OCI-LY1 (cell line): Measurements from ENCODE around the gene ZBBX.

Source experiments
- H2AFZ ChIP-seq: fragments of 200-600 bp; sonication (generic), shearing (Covaris generic); 2 replicates; pipeline ENCODE4 v1.6.0; 2014; ENCODE audit warnings: antibody characterized with exemption, mild to moderate bottlenecking, low read length
- H3F3A ChIP-seq: fragments of 200-600 bp; sonication (generic), shearing (Covaris generic); 2 replicates; pipeline ENCODE4 v1.6.0; 2014; ENCODE audit warnings: mild to moderate bottlenecking, antibody characterized with exemption, low read length, moderate library complexity; ENCODE audit not compliant: insufficient read depth
- H3K27ac ChIP-seq: fragments of 200-600 bp; sonication (generic); 2 replicates; pipeline ENCODE4 v1.5.1; 2014; ENCODE audit warnings: low read length, mixed run types, mild to moderate bottlenecking, low read depth; ENCODE audit not compliant: poor library complexity, severe bottlenecking
- H3K27me3 ChIP-seq: fragments of 200-600 bp; sonication (generic); 2 replicates; pipeline ENCODE4 v1.6.0; 2014; ENCODE audit warnings: antibody characterized with exemption, mild to moderate bottlenecking, low read length, moderate library complexity; ENCODE audit not compliant: insufficient read depth
- H3K36me3 ChIP-seq: fragments of 200-600 bp; sonication (generic); 2 replicates; pipeline ENCODE4 v1.6.1; 2014; ENCODE audit warnings: mild to moderate bottlenecking, antibody characterized with exemption, low read length, moderate library complexity, mixed read lengths; ENCODE audit not compliant: insufficient read depth
- H3K4me1 ChIP-seq: fragments of 200-600 bp; sonication (generic); 2 replicates; pipeline ENCODE4 v1.5.1; 2014; ENCODE audit warnings: mild to moderate bottlenecking, low read length, moderate library complexity; ENCODE audit not compliant: insufficient read depth, severe bottlenecking
- H3K4me2 ChIP-seq: fragments of 200-600 bp; sonication (generic), shearing (Covaris generic); 2 replicates; pipeline ENCODE4 v1.6.1; 2014; ENCODE audit warnings: low read length
- H3K4me3 ChIP-seq: fragments of 200-600 bp; sonication (generic); 2 replicates; pipeline ENCODE4 v1.5.1; 2014; ENCODE audit warnings: low read length, low read depth, mild to moderate bottlenecking, mixed read lengths; ENCODE audit not compliant: poor library complexity, severe bottlenecking
- H3K79me2 ChIP-seq: fragments of 200-600 bp; shearing (Covaris generic); 2 replicates; pipeline ENCODE4 v1.6.1; 2016; ENCODE audit warnings: mixed run types, low read length, mixed read lengths; ENCODE audit not compliant: insufficient read depth
- H3K9ac ChIP-seq: fragments of 200-600 bp; sonication (generic), shearing (Covaris generic); 2 replicates; pipeline ENCODE4 v1.6.1; 2014; ENCODE audit warnings: mild to moderate bottlenecking, low read length, mixed read lengths
- H3K9me2 ChIP-seq: fragments of 200-600 bp; sonication (generic), shearing (Covaris generic); 2 replicates; pipeline ENCODE4 v1.6.1; 2014; ENCODE audit warnings: low read depth, mild to moderate bottlenecking, low read length, mixed read lengths
- H3K9me3 ChIP-seq: fragments of 200-600 bp; shearing (Covaris generic); 2 replicates; pipeline ENCODE4 v1.6.1; 2014; ENCODE audit warnings: low read length, mixed read lengths
- H4K20me1 ChIP-seq: fragments of 200-600 bp; sonication (generic), shearing (Covaris generic); 2 replicates; pipeline ENCODE4 v1.6.0; 2016; ENCODE audit warnings: mild to moderate bottlenecking, low read length; ENCODE audit not compliant: insufficient read depth
- CTCF ChIP-seq: fragments of 200-600 bp; sonication (generic), shearing (Covaris generic); IDR thresholded peaks from 2 replicates; pipeline ENCODE4 v1.5.1; 2017; ENCODE audit warnings: mild to moderate bottlenecking, antibody characterized with exemption, low read length, moderate library complexity, mixed read lengths
- EZH2 ChIP-seq: fragments of 200-600 bp; sonication (generic), shearing (Covaris generic); IDR thresholded peaks from 2 replicates; pipeline ENCODE4 v1.8.0; 2017; ENCODE audit warnings: borderline replicate concordance, mixed run types, mild to moderate bottlenecking, antibody characterized with exemption, low read length, moderate library complexity, mixed read lengths

Gene ZBBX

DNA sequence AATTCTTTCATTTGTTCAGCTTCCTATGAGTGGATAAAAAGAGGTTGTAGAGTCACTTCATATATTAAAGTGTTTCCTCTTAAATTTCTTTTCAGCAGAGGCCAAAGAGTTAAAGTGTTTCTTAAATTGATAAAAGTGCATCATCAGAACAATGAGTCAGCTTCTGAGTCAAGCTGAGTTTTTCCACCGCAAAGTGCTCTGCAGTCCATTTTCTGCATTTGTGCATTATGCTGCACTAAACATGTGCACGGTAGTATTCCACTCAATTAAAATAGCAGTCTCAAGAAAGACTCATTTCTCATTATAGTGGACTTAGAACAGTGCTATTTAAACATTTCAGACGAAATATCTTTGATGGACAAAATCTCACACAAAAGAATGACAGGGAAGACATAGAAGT lies 152.0 kb downstream of the ZBBX start:
- Histone ChIP-seq H3K4me1 (no peaks in the 10 kb centered on the region), H2AFZ (no peak overlapping the region), H3K27me3 (no peaks in the 10 kb centered on the region), H3K36me3 (no peaks in the 10 kb centered on the region), H3K27ac (no peak overlapping the region), H3F3A (no peaks in the 10 kb centered on the region), H3K4me2 (no peak overlapping the region), H4K20me1 (no peaks in the 10 kb centered on the region), H3K4me3 (no peak overlapping the region), H3K79me2 (no peaks in the 10 kb centered on the region), H3K9ac (no peak overlapping the region), H3K9me2 (no peaks in the 10 kb centered on the region; the same call in 1 of the 2 replicates), H3K9me3 (no peaks in the 10 kb centered on the region; the same call in 1 of the 2 replicates)
- TF ChIP-seq CTCF (no peak), EZH2 (no peak)

- Histone ChIP-seq H3K9ac (no peak overlapping the region), H2AFZ (no peak overlapping the region), H4K20me1 (no peaks in the 10 kb centered on the region), H3K36me3 (no peaks in the 10 kb centered on the region), H3K27me3 (no peaks in the 10 kb centered on the region), H3F3A (no peaks in the 10 kb centered on the region), H3K9me3 (no peaks in the 10 kb centered on the region; the same call in 1 of the 2 replicates), H3K79me2 (no peaks in the 10 kb centered on the region), H3K27ac (no peak overlapping the region), H3K4me2 (no peak overlapping the region), H3K4me3 (no peak overlapping the region), H3K4me1 (no peaks in the 10 kb centered on the region), H3K9me2 (no peaks in the 10 kb centered on the region)
- TF ChIP-seq EZH2 (no peak), CTCF (no peak)
Measured at GRCh38 chr3:167225821-167226220, 154.3 kb downstream of the ZBBX start.

DNA sequence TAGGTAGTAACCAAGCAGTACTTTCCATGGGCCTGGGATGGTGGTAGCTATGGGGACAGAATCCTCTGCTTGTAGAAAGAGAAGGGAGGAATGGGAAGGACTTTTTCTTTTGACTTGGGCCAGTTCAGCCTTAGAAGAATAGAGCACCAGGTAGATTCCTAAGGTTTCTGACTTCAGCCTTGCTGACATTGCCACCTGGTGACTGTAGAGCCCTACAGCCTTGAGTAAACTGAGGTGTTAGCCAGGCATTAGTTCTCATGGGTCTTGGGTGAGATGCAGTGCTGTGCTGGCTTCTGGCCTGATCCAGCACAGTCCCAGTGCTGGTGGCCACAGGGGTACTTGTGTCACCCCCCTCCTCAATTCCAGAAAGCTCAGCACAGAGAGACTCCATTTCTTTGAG lies 171.1 kb downstream of the ZBBX start:
- no peaks in the 10 kb centered on the region for H3K9me2 ChIP-seq

More for the DNA sequence above, 171.1 kb downstream of the ZBBX start:
- Histone ChIP-seq H3K4me3 (no peak overlapping the region), H3K9me3 (no peaks in the 10 kb centered on the region), H3F3A (no peaks in the 10 kb centered on the region), H4K20me1 (no peaks in the 10 kb centered on the region), H3K79me2 (no peaks in the 10 kb centered on the region), H3K36me3 (no peaks in the 10 kb centered on the region), H3K27ac (no peak overlapping the region), H3K4me2 (no peak overlapping the region), H3K27me3 (no peaks in the 10 kb centered on the region), H3K4me1 (no peaks in the 10 kb centered on the region), H3K9ac (no peak overlapping the region), H2AFZ (no peak overlapping the region)
- TF ChIP-seq CTCF (no peak), EZH2 (no peak)
